NT2/D1 (cell line): ENCODE measurements around the gene LIMD2.

Experiments used
- YY1 ChIP-seq: IDR thresholded peaks from 2 replicates; pipeline ENCODE4 v1.6.1; 2011; ENCODE audit not compliant: insufficient read length, insufficient read depth
- ZNF274 ChIP-seq: IDR thresholded peaks from 2 replicates; pipeline ENCODE4 v1.6.1; 2011; ENCODE audit warnings: mild to moderate bottlenecking, low read depth, low read length

GRCh38 chr17:63701456-63701820 lies 1.5 kb upstream of the LIMD2 start:
- no peak for TF ChIP-seq YY1
- TF ChIP-seq ZNF274: no peak
